Stimulated activated CD4-positive, alpha-beta T cell treated with anti-CD3 and anti-CD28 coated beads, Interleukin-1b, Interleukin-23, amount 100 ng/mL, for 24 hours (primary cell): ENCODE results near the gene DTNB.
"Not testable (repeated sequence)": the region's sequence is repeated elsewhere in the genome, so short reads cannot be mapped to it uniquely, and the experiment has no call there.

Experiments
- DNase-seq, 4 experiments: peaks; one replicate each; pipeline ENCODE4 v3.0.0-alpha.2; 2020; ENCODE audit warnings: low read depth in 4 of 4, low spot score in 1 of 4

The DTNB gene

DNA sequence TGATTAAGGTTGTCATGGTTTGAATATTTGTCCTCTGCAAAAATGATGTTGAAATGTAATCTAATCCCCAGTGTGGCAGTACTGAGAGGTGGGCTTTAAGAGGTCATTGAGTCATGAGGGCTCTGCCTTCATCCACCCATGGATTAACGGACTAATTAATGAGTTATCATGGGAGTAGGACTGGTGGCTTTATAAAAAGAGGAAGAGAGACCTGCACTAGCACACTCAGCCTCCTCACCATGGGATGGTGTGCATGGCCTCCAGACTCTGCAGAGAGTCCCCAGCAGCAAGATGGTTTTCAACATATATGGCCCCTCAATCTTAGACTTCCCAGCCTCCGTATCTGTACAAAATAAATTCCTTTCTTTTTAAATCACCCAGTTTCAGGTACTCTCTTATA, 41.0 kb downstream of the DTNB start:
- no peak for DNase-seq

DNA sequence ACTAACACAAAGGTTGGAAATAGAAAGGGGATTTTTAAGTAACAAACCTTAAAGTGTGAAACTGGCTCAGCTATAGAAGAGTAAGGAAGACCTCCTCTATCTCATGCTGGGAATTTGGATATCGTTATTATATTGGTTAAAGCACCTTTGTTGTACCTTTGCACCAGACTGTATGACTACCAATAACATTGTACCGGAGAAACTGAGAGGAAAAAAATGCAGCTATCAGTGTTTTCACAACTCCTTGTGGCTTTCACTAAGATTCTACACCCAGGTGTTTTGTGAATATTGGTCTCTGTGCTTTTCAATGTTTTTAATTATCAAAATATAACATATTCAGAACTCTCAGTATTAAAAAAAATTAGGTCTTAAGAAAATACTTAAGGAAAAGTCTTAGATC, 48.7 kb downstream of the DTNB start:
- no peak for DNase-seq

DNA sequence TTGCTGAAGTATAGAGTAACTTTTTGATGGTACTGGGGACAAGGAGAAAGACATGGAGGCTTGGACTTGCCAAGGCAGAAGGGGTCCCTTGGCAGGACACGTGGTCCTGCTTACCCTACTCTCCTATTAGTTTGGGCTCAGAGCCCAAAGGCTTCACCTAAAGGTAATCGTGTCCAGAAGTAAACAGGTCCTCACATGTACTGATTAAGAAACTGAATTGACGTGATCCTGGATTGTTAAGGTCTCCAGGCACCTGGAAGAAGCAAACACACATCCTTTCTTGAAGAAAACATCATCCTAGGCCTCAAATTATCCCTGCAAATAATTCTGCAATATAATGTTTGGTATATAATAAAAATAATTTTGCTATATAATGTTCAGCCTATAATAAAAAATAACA, 50.0 kb downstream of the DTNB start:
- DNase-seq: no peak

DNA sequence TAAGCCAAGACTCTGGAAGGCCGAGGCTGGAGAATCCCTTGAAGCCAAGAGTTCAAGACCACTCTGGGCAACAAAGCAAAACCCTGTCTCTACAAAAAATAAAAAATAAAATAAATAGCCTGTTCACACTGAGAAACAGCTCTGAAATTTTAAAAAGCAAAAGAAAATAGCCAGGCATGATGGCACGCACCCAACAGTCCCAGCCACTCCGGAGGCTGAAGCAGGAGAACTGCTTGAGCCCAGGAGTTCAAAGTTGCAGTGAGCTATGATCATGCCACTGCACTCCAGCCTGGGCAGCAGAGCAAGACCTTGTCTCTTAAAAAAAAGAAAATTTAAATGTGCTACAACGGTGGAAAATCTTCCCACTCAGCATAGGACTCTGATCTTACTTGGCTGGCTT, 52.7 kb downstream of the DTNB start:
- DNase-seq: no peak

DNA sequence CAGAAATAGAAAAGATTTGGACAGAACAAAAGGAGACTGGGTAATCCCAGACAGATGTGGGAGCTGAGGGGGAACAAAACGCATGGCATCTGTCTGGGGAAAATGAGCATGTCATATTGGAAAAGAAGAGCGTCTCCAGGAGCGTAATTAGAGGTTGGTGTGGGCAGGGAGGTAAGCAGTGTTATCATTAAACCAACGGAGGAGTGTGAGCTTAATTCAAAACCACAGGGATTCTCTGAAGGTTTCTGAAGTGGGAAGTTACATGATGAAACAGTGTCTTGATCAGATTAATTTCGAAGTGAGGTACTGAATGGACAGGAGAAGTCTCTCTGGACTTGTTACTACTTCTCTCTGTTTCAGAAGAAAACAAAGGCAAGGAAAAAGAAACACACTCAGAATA, 53.3 kb downstream of the DTNB start:
- DNase-seq: no peak

DNA sequence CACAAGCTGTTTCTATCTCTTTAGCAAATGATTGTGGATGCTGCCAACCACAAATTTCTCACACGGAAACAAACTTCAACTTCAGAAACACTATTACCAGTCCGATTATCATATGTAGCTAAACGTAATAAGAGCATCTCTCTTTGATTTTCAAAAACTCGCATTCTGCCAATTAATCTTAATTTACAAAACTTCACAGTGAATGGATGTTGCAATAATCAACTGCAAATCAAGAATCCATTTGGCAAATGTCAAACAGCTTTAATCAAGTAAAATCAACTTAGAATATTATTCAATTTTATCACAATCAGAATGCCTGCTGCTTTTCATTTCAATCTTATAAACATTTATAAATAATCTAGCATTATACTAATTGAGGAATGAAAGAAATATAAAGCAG, 54.2 kb downstream of the DTNB start:
- DNase-seq: no peak

DNA sequence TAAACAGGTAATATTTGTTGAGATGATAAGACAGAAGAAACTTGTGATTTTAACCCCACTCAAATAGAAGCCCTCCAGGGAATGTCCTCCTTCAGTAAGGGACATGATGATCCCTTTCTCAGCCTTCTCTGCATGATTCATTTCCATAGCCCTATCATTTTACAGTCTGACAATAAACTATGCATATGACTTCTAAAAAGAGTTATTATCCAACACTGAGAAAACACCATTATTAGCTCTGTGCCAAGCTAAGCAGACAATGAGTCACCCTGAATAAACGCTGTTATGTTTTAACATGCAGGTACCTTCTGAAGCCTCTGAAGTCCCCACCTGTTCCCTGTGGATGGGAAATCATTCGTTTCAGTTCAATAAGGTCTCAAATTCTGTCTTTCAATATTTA, 54.7 kb downstream of the DTNB start:
- no peak for DNase-seq

DNA sequence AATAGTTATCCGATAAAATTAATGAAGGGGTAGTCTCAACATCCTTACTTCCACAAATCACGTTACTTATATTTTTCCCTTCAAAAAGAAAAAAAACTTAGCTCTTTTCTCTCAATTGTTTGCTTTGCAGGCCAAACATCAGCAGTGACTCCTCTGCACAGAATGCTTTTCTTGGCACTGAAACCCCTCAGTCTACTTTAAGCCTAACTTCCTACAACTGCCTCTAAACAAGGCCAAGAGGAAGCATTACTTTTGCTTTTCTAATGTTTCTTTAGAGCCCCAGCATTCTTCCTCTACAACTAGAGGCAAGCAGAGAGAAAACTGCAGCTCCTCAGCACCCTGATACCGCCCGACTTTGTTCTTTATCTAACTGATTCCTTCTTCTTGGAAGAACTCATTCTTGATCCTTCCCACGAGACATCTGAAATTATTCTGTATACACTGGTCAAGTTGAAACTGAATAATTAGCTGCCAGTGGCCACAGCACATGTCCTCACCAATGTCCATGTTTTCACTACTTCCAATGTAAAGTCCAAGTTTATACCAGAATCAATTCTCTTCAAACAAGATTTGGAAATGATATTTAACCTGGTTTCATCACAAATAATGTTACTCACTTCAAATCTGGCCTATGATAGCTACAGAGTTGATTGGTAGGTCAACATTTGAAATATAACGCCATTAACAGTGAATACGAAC, 55.3 kb downstream of the DTNB start:
- no peak for DNase-seq

DNA sequence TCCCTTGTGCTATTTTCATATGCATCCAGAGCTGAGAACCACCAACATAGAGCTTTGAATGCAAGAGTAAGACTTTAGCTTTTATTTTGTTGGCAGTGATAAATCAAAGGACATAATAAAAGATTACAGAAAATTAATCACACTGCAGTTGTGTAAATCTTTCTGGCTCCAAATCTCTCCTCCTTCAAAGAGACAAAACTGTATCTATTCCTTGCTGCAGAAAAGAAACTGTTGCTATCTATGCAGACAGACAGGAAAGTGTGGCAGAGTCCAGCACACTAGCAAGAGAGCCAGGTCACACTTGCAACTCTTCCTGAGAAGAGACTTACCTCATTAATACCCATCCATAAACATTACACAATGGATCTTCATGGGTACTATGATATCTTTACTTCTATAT, 57.5 kb downstream of the DTNB start:
- DNase-seq: no peak

DNA sequence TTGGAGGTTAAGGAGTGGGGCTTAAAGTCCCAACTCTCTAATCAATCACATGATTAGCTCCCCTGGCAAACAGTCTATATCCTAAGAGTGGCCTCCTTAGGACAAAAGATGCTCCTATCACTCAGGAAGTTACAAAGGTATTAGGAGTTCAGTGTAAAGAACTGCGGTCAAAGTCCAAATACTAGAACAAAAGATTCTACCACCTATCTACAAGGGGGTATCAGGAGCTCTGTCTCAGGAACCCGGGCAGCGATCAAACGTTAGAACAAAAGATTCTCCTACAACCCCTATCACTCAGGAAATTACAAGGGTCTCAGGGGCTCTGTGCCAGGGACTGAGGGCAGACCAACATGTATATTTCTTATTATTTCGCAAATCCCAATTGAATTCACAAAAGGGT, 58.0 kb downstream of the DTNB start:
- no peak for DNase-seq

DNA sequence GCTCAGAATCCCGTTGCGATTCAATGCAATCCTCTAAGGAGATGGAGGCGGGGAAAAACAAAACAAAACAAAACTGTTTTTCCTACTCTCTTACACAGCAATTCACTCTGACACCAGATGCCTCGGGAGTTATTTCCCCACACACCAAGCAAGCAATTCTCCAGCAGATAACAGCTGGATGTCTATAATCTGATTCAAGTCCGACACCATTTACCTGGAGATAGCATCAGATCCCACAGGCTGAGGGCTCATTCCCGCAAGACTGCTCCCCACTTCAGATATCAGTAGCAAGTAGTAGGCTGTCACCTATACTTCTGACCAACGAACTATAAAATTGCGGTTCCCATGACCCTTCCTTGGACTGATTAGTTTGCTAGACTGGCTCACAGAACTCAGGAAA, 58.7 kb downstream of the DTNB start:
- DNase-seq: no peak

DNA sequence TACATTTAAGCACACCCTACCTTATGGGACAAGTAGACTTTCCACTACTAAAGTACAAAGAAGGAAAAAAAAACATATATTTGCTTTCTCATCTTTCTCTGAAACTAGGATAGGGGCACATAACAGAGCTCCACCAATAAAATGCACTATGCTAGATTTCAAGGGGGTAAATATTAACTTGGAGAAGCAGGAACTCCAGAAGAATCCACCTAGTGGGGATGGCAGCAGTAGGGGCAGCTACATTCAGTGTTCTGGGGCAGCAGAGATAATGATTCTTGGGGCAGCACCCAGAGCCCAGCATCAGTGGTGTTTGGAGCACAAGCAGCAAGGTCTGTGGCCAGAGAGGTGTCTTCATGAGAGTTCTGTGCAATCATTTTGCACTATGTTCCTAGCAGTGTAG, 64.7 kb downstream of the DTNB start:
- no peak for DNase-seq

DNA sequence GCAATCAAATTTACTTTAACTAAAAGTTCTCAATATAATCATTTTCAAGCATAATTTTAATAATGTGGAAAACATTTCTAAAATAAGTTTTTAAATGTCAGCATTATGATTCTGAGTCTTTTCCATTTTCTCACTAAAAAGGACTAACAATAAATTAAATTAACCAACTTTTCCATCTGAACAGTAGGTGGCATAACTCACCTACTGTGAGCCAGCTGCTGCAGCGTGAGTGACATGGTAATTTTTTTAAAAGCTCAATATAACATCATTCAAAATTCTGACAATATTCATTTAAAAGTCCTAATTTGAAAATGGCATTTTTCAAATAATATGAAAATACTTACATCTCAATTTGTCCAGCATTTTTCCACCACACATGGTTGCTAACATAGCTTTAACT, 66.5 kb downstream of the DTNB start:
- no peak for DNase-seq

DNA sequence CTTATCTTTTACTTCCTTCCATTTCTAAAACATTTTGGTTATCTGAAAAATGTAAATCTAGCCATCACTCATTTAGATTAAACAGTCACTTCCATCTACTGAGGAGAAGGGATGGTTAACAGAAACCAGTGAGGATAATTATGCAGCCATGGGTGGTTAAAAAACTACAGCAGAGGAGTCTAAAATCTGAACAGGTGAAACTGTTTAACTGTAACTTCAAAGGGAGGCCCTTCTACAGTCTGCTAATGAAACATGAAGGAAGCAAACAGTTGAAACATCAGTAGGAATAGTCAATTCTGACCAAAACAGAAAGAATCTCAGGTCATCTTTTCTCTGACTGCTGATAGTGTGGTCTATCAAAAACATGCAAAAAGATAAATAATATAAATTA, 71.0 kb downstream of the DTNB start:
- DNase-seq: no peak

DNA sequence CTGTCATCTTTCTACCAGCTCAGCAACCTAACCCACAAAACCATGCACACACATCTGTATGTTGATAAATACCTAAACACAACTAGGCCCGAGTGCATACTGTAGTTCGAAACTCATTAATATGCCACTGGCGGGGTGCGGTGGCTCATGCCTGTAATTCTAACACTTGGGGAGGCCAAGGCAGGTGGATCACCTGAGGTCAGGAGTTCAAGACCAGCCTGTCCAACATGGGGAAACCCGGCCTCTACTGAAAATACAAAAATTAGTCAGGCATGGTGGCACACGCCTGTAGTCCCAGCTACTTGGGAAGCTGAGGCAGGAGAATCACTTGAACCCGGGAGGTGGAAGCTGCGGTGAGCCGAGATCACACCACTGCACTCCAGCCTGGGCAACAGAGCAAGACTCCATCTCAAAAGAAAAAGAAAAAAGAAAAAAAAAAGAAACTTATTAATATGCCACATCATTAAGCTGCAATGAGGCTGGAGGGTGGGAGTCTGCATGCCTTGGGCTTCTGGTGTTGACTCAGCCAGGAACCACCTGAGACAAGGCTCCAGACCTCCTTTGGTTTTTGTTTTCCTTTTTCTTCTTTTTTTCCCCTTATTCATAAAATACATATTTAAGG, 71.6 kb downstream of the DTNB start:
- DNase-seq: not testable (repeated sequence)

DNA sequence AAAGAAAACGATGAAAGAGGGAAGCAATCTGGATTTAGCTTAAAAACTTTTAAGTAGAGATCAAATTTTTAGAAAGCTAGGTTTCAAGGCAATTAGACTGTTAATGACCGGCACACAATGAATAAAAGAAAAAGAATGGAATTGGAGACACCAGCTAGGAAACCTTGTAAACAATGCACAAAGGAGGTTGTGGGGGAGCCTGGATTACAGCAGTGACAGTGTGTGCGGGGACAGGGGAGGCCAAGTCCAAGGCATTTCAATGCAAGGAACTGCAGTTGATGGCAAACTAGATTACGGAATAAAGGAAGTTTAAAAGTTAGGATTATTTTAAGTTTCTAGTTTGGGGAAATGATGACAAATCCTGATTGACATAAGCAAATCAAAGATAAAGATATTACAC, 74.5 kb downstream of the DTNB start:
- DNase-seq: no peak

DNA sequence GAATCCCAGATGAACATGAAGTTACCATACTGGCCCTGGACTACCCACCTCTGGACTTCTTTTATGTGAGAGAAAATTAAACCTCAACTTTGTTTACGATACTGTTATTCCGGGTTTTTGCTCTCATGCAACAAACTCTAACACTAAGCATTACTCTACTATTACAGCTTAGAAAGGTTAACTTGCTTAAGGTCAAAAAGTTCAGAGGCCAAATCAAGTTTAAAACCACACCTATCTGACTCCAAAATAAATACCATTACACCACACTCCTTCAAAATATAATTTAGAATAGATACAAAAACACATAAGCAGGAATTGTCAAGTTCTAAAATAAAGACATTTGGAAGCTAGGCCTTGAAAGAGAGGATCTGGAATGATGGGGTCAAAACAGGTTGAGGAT, 75.0 kb downstream of the DTNB start:
- DNase-seq: no peak

DNA sequence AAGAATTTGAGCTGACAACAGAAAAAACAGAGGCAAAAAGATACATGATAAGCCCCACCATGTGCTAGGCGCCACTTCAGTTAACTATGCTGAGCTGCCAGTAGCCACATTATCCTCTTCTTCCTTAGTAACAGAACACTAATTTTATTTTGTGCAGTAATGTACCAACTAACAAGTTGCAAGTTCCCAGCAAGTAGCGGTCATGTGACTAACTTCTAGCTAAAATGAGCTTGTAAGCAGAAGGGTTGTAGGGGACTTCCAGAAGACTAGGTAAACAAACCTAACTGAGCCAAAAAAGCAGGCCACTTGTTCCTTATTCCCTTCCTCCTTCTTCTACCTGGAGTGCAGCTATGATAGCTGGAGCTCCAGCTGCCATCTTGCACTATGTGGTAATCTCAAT, 75.5 kb downstream of the DTNB start:
- DNase-seq: no peak

DNA sequence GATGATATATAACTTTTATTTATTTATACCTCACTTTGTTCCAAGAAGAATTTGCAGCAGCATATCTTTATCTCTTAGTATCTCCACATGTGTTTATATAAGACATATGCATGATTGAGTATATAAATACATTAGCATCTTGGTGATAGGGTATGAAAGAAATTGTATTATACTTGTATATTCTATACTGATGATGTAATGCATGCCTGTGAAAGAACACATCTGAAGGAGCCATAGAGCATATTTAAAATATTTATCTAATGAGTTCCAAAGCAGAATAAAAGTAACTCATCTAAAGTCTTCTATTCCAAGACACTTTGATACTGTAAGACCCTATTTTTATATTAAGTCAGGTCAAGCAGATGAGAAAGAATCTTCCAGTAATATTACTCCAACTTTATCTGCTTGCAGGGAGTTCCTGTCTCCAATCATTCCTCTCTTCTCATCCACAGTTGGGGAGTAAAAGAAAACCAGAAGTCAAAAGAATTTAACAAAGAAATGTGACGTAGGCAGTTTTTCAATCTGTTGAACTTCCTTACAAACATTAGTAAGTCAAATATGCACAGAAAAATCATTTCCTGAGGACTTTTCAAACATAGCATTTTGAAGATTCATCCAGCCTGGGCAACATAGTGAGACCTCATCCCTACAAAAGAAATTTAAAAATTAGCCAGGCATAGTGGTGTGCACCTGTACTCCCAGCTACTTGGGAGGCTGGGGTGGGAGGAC, 76.7 kb downstream of the DTNB start:
- DNase-seq: no peak

DNA sequence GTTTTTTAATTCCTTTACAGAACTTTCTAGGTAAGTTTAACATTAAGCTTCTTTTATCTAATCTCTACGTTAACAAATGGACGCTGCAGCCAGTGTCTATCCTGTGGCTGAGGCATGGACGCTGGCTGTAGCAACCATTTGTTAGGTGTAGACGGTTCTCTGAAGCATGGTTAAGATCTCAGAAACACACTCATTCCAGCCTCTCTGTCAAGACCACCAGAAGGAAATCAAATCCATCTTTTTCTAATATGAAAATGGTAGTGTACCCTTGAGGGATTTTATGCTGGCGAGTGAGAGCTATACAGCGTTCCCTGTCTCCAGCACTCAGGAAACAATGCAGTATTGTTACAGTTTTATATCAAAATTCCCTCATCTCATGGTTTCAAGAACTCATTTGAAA, 78.0 kb downstream of the DTNB start:
- DNase-seq: no peak

DNA sequence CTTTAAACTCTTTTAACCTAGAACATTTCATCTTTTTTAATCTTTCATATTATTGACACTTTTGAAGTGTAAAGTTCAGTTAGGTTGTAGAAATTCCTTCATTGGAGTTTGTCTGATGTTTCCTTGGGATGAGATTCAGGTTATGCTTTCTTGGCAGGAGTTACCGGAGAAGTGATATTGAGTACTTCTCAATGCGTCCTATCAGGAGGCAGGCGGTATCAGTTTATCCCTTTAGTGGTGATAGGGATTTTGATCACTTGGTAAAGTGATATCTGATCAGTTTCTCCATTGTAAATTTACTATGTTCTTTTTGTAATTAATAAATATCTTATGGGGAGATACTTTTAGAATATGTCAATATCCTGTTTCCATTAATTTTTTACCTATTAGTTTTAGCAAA, 78.4 kb downstream of the DTNB start:
- DNase-seq: no peak

DNA sequence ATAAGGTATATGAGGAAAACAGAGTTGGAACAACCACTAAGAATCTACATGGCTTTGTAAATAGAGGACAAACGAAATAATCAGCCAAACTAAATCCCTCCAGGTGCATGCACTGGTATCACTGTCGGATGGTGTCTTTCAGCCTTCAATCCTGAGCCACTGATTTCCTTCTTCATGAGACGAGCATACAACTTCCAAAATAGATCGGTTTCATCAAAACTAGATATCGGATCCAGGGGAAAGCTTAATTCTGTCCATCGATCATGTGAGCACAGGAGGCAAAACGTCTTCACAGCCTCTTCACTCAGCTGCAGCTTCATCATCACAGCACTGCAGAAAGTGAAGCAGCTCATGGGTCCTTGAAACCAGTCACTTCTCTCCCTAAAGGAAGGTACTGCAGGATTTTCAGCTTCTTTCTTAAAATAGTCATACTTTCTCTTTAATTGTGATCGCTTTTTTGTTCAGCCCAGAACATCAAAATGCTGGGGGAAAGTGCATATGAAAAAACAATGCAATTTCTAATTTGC, 80.5 kb downstream of the DTNB start:
- no peak for DNase-seq
